RWPE2 (cell line): Measurements from ENCODE around the gene GRIFIN.

Source experiments
- ATAC-seq: fragments of 200-7000 bp; cut with Tn5 transposase; 3 replicates; pipeline ENCODE4 v1.9.1; 2021; ENCODE audit warnings: low read depth
- DNase-seq: peaks from one replicate; pipeline ENCODE4 v3.0.0-alpha.2; 2020; ENCODE audit warnings: low spot score
- H3K27ac ChIP-seq: fragments of 450-650 bp; 2 replicates; pipeline ENCODE4 v1.5.1; 2017; ENCODE audit warnings: mild to moderate bottlenecking; ENCODE audit not compliant: poor library complexity, severe bottlenecking
- H3K27me3 ChIP-seq: fragments of 250-450 bp; sonication (Bioruptor Pico); 2 replicates; pipeline ENCODE4 v1.5.1; 2021; ENCODE audit warnings: mild to moderate bottlenecking, moderate library complexity; ENCODE audit not compliant: insufficient read depth, poor library complexity, severe bottlenecking
- H3K36me3 ChIP-seq: fragments of 250-450 bp; sonication (Bioruptor Pico); 2 replicates; pipeline ENCODE4 v1.5.1; 2020; ENCODE audit warnings: low read depth, mild to moderate bottlenecking, moderate library complexity
- H3K4me1 ChIP-seq: fragments of 250-450 bp; sonication (Bioruptor Pico); 2 replicates; pipeline ENCODE4 v1.5.1; 2021; ENCODE audit warnings: mild to moderate bottlenecking, moderate library complexity; ENCODE audit not compliant: insufficient read depth, poor library complexity, severe bottlenecking
- H3K4me3 ChIP-seq: fragments of 250-450 bp; sonication (Bioruptor Pico); 2 replicates; pipeline ENCODE4 v1.5.1; 2021; ENCODE audit warnings: mild to moderate bottlenecking, moderate library complexity; ENCODE audit not compliant: severe bottlenecking
- H3K9me3 ChIP-seq: fragments of 250-450 bp; sonication (Bioruptor Pico); 2 replicates; pipeline ENCODE4 v1.5.1; 2021; ENCODE audit warnings: mild to moderate bottlenecking, moderate library complexity; ENCODE audit not compliant: severe bottlenecking
- CTCF ChIP-seq: fragments of 450-650 bp; IDR thresholded peaks from one replicate; pipeline ENCODE4 v1.5.1; 2017; ENCODE audit warnings: mild to moderate bottlenecking, moderate library complexity; ENCODE audit not compliant: poor library complexity, severe bottlenecking

GRIFIN gene

GRCh38 chr7:2503056-2503941, 27.1 kb upstream of the GRIFIN start:
- Histone ChIP-seq H3K36me3 (no peaks in the 10 kb centered on the region), H3K27ac (no peak overlapping the region), H3K4me3 (no peak overlapping the region), H3K27me3 (no peaks in the 10 kb centered on the region), H3K4me1 (no peaks in the 10 kb centered on the region), H3K9me3 (no peaks in the 10 kb centered on the region)
- no peak for TF ChIP-seq CTCF
- no peak for ATAC-seq
- DNase-seq = no peak

GRCh38 chr7:2502647-2502966, 26.4 kb upstream of the GRIFIN start:
- Histone ChIP-seq H3K4me3 (no peak overlapping the region), H3K36me3 (no peaks in the 10 kb centered on the region), H3K27ac (no peak overlapping the region), H3K4me1 (no peaks in the 10 kb centered on the region), H3K9me3 (no peaks in the 10 kb centered on the region), H3K27me3 (no peaks in the 10 kb centered on the region)
- TF ChIP-seq CTCF = no peak
- DNase-seq = no peak
- ATAC-seq = no peak

GRCh38 chr7:2501947-2502646, 25.9 kb upstream of the GRIFIN start:
- H3K4me1 ChIP-seq = no peaks in the 10 kb centered on the region
- TF ChIP-seq CTCF = no peak
- H3K36me3 ChIP-seq = no peaks in the 10 kb centered on the region
- no peaks in the 10 kb centered on the region for H3K9me3 ChIP-seq
- H3K4me3 ChIP-seq = no peak overlapping the region
- DNase-seq (no peak), ATAC-seq (no peak)
- no peak overlapping the region for H3K27ac ChIP-seq
- H3K27me3 ChIP-seq = no peaks in the 10 kb centered on the region

GRCh38 chr7:2500701-2501100, 24.5 kb upstream of the GRIFIN start:
- no peak overlapping the region for H3K4me3 ChIP-seq
- H3K36me3 ChIP-seq = no peaks in the 10 kb centered on the region
- no peak for TF ChIP-seq CTCF
- H3K27me3 ChIP-seq = no peaks in the 10 kb centered on the region
- no peak for DNase-seq
- ATAC-seq = no peak
- no peaks in the 10 kb centered on the region for H3K4me1 ChIP-seq
- no peaks in the 10 kb centered on the region for H3K9me3 ChIP-seq
- no peak overlapping the region for H3K27ac ChIP-seq
